ENCODE data around the gene OLFML2B. TPM values are rescaled to one million over a fixed set of nuclear protein-coding genes. Genes with fewer than 3 reads are reported as not detected.

Gene OLFML2B
- polyA plus RNA-seq (2011; rRNA removed), result 0.10 and 0.21 TPM in 2 replicates
- 0.16 and 0.17 TPM in 2 replicates for polyA plus RNA-seq (2012; cell fraction: cytosol; rRNA removed)
- polyA plus RNA-seq (2012; cell fraction: nucleus; rRNA removed), result 0.51 and 0.54 TPM in 2 replicates
- 0.45 to 0.79 TPM (median 0.75 TPM) in 3 replicates for polyA plus RNA-seq (2017; fragmentation: RNase III; extraction: RNeasy Plus Mini Kit Qiagen cat#74134 plus additional on column Dnase treatment)
- 0.39 and 0.41 TPM in 2 replicates for polyA minus RNA-seq (2011; rRNA and poly(A)+ RNA removed)

GRCh38 chr1:162023547-162024501 is at the start of gene OLFML2B:
Gene OLFML2B (minus strand): TSS chr1:162023869. CDS start chr1:162023430, 439 bp downstream.
- Histone ChIP-seq H3K9me3 (peaks cover 3% of the 10 kb centered on the region; the same call in 1 of the 3 replicates), H3K27ac (peak within 1 kb of the TSS; percentile 53 to 80; a peak in 5 of 6 replicates), H3K4me2 (peak within 1 kb of the TSS; percentile 91), H3K4me1 (peaks cover 5% of the 10 kb centered on the region), H3K4me3 (peak within 1 kb of the TSS; percentile 68)
- peak; percentile 70 to 84 for DNase-seq (ENCODE audit: low read depth in 1 of 2, low spot score in 1 of 2)
- ATAC-seq, result peak; percentile 96 to 97
- TF ChIP-seq CBX8 (IDR thresholded peaks at IDR 0.05), result no peak
- no peak for TF ChIP-seq ATOH8 (CRISPR knock-in tag; IDR thresholded peaks at IDR 0.05; ENCODE audit: low read depth)
- TF ChIP-seq RAD21 (conservative IDR thresholded peaks at IDR 0.05 in 1 of 2, IDR thresholded peaks at IDR 0.05 in 1 of 2), result peak; percentile 48 to 61
- peak; percentile 45 for TF ChIP-seq CTCF (IDR thresholded peaks at IDR 0.05)
- TF ChIP-seq CHD4 (IDR thresholded peaks at IDR 0.05; ENCODE audit: borderline replicate concordance), result no peak
- TF ChIP-seq NPAS2 (CRISPR knock-in tag; IDR thresholded peaks at IDR 0.05; ENCODE audit: borderline replicate concordance), result no peak
- TF ChIP-seq SMC3 (IDR thresholded peaks at IDR 0.05), result peak; percentile 61
- TF ChIP-seq HDAC2 (IDR thresholded peaks at IDR 0.05), result peak; percentile 69; the same call in 1 of the 2 replicates
- no peak for TF ChIP-seq RNF2 (IDR thresholded peaks at IDR 0.05; ENCODE audit: borderline replicate concordance, low read depth)
- TF ChIP-seq HEYL (CRISPR knock-in tag; IDR thresholded peaks at IDR 0.05), result no peak
- TF ChIP-seq KDM1A (IDR thresholded peaks at IDR 0.05; ENCODE audit: low read depth), result no peak
- TF ChIP-seq HOXA7 (CRISPR knock-in tag; IDR thresholded peaks at IDR 0.05), result no peak
- peak; percentile 13 for FAIRE-seq
- ChIA-PET CTCF (interaction anchor here (0.7 to 3.9 kb wide), 16 partner anchors 9 to 290 kb away, joined by 3 to 45 read pairs (median 3); no protein-coding TSS in a partner anchor), POLR2A (interaction anchor here (0.6 kb wide), 2 partner anchors 139 to 250 kb away, joined by 3 to 4 read pairs; no protein-coding TSS in a partner anchor)
- 1% methylated on average over 29 of the region's 85 CpGs for WGBS (ENCODE audit: missing lambda C conversion rate)

DNA sequence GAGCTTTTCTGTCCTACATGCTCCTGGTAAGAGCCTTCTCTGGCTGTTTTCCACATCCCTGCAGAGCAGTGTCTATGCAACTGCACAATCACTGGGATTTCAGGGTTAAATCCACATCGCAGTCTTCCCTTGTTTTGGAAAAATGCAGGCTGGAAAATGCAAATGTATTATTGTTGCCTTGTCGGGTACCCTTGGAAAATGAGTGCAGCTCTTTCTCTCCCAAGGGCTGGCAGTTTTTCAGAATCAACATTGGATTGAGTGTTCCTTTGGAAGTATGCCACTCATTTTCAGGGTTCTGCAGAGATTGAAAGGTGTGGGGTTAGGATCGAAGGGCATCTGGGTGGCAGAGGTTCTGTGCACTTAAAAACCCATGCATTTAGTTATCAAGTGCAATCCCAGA is 49.1 kb upstream of the OLFML2B start:
- H3K4me1 ChIP-seq, result peaks cover 9% of the 10 kb centered on the region; the same call in 1 of the 3 replicates
- H3K4me2 ChIP-seq, result no peak overlapping the region
- TF ChIP-seq USF2 (IDR thresholded peaks at IDR 0.05) (no peak), KDM5A (IDR thresholded peaks at IDR 0.05) (no peak), ESRRA (IDR thresholded peaks at IDR 0.05; ENCODE audit: borderline replicate concordance, low read length) (no peak), RCOR1 (IDR thresholded peaks at IDR 0.05; ENCODE audit: low read depth, low read length) (no peak), POLR2A (IDR thresholded peaks at IDR 0.05; ENCODE audit: low read length) (no peak), PBX3 (IDR thresholded peaks at IDR 0.05) (no peak), MYC (IDR thresholded peaks at IDR 0.05; ENCODE audit: borderline replicate concordance, low read length) (no peak)
- TF ChIP-seq, protein P1, sequence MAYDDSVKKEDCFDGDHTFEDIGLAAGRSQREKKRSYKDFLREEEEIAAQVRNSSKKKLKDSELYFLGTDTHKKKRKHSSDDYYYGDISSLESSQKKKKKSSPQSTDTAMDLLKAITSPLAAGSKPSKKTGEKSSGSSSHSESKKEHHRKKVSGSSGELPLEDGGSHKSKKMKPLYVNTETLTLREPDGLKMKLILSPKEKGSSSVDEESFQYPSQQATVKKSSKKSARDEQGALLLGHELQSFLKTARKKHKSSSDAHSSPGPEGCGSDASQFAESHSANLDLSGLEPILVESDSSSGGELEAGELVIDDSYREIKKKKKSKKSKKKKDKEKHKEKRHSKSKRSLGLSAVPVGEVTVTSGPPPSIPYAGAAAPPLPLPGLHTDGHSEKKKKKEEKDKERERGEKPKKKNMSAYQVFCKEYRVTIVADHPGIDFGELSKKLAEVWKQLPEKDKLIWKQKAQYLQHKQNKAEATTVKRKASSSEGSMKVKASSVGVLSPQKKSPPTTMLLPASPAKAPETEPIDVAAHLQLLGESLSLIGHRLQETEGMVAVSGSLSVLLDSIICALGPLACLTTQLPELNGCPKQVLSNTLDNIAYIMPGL (CRISPR knock-in tag; IDR thresholded peaks at IDR 0.05; ENCODE audit: borderline replicate concordance), result no peak
- no peak overlapping the region for H3K4me3 ChIP-seq
- WGBS (ENCODE audit: missing lambda C conversion rate), result 28% methylated on average over 3 of the region's 3 CpGs
- POLR2A ChIA-PET, result no interaction called here
- no peak overlapping the region for H3K27ac ChIP-seq
- FAIRE-seq, result no peak
- CTCF ChIA-PET, result interaction anchor here (0.9 kb wide), 1 partner anchor 204 kb away, joined by 3 read pairs; no protein-coding TSS in a partner anchor
- H3K9me3 ChIP-seq, result peaks cover 7% of the 10 kb centered on the region; the same call in 1 of the 3 replicates
- no peak for DNase-seq (ENCODE audit: low read depth in 1 of 2, low spot score in 1 of 2)
- ATAC-seq, result no peak
